HCT116 (cell line): ENCODE results near the gene CTBP2. TPM values are rescaled to one million over a fixed set of nuclear protein-coding genes. Genes with fewer than 3 reads are reported as not detected.

ENCODE experiments used
- ATAC-seq: fragments of 200-7000 bp; cut with Tn5 transposase; 2 replicates; pipeline ENCODE4 v1.9.1; 2020; ENCODE audit warnings: mild to moderate bottlenecking, moderate library complexity
- BruUV-seq: library from RNA; stranded (reverse); fragments of 400-500 nt; replicated peaks from 2 replicates; lab custom pipeline; 2021; lab: Mats Ljungman, UMichigan
- CTCF ChIA-PET: fragments of 300-600 bp; sonication (Branson Sonifier 250); formaldehyde crosslinking; loops from one replicate; lab custom pipeline; 2021; ENCODE audit warnings: antibody characterized with exemption; lab: Charles Lee
- POLR2A ChIA-PET: fragments of 300-600, 350-600 bp; sonication (Branson Sonifier 250); formaldehyde crosslinking; loops from one replicate; lab custom pipeline; 2021; ENCODE audit warnings: antibody characterized with exemption; lab: Charles Lee
- RAD21 ChIA-PET, 2 experiments: fragments of 300-600 bp; sonication (Branson Sonifier 250); formaldehyde crosslinking; loops; one replicate each; lab custom pipeline; 2023; ENCODE audit warnings: low total read pairs in 2 of 2; ENCODE audit not compliant: uncharacterized antibody in 2 of 2, unreplicated experiment in 2 of 2, low non-redundant PET in 1 of 2; lab: Charles Lee
- DNase-seq: peaks from one replicate; pipeline ENCODE4 v3.0.0-alpha.2; 2010; ENCODE audit warnings: low read depth, low spot score
- H2AFZ ChIP-seq: fragments of 200-600 bp; shearing (Covaris generic), sonication (generic); 2 replicates; pipeline ENCODE4 v1.6.1; 2017; ENCODE audit warnings: low read depth, mixed run types, mixed read lengths, antibody characterized with exemption, low read length; ENCODE audit not compliant: poor library complexity, severe bottlenecking
- H3K27ac ChIP-seq: 2 replicates; pipeline ENCODE4 v1.5.1; 2012; ENCODE audit warnings: low read depth, low read length
- H3K27me3 ChIP-seq: fragments of 200-600 bp; sonication (generic); 2 replicates; pipeline ENCODE4 v1.6.1; 2016; ENCODE audit warnings: mixed run types, low read length, mixed read lengths; ENCODE audit not compliant: insufficient read depth
- H3K36me3 ChIP-seq, 2 experiments: fragments of 200-500 bp in 1 of 2; fragments of 200-600 bp in 1 of 2; sonication (Bioruptor generic) in 1 of 2; sonication (generic) in 1 of 2; 2 replicates each; pipeline versions ENCODE4 v1.5.1 to v1.6.1; 2014 to 2016; ENCODE audit warnings: low read length in 2 of 2, inconsistent platforms in 1 of 2, mixed read lengths in 1 of 2, mixed run types in 1 of 2; ENCODE audit not compliant: insufficient read depth in 2 of 2, control insufficient read depth in 1 of 2
- H3K4me1 ChIP-seq, 2 experiments: fragments of 200-600 bp in 1 of 2; sonication (generic) in 1 of 2; 2 replicates each; pipeline versions ENCODE4 v1.5.1 to v1.6.1; 2012 to 2017; ENCODE audit warnings: low read length in 2 of 2, inconsistent platforms in 1 of 2, mild to moderate bottlenecking in 1 of 2, mixed read lengths in 1 of 2, mixed run types in 1 of 2, moderate library complexity in 1 of 2; ENCODE audit not compliant: insufficient read depth in 2 of 2, control insufficient read depth in 1 of 2
- H3K4me2 ChIP-seq: fragments of 200-600 bp; sonication (generic); 2 replicates; pipeline ENCODE4 v1.6.1; 2017; ENCODE audit warnings: mixed run types, low read length, mixed read lengths
- H3K4me3 ChIP-seq, 2 experiments: fragments of 200-600 bp in 1 of 2; sonication (generic) in 1 of 2; replicated peaks in 1 of 2; 2 replicates each; pipeline ENCODE4 v1.5.1; 2011 to 2016; ENCODE audit warnings: low read length in 2 of 2, control low read depth in 1 of 2, low read depth in 1 of 2, mild to moderate bottlenecking in 1 of 2, mixed read lengths in 1 of 2, mixed run types in 1 of 2
- H3K79me2 ChIP-seq: fragments of 200-600 bp; sonication (generic); 2 replicates; pipeline ENCODE4 v1.6.1; 2017; ENCODE audit warnings: mild to moderate bottlenecking, mixed run types, low read length, moderate library complexity, mixed read lengths; ENCODE audit not compliant: insufficient read depth
- H3K9ac ChIP-seq: fragments of 200-600 bp; sonication (generic); 2 replicates; pipeline ENCODE4 v1.6.1; 2016; ENCODE audit warnings: low read length, mixed read lengths
- H3K9me2 ChIP-seq: fragments of 200-600 bp; sonication (generic), shearing (Covaris generic); 2 replicates; pipeline ENCODE4 v1.6.1; 2017; ENCODE audit warnings: mixed run types, mild to moderate bottlenecking, moderate library complexity; ENCODE audit not compliant: insufficient read depth
- H3K9me3 ChIP-seq, 2 experiments: fragments of 200-500 bp in 1 of 2; fragments of 200-600 bp in 1 of 2; sonication (Bioruptor generic) in 1 of 2; sonication (generic) in 1 of 2; 2 replicates each; pipeline ENCODE4 v1.6.1; 2014 to 2017; ENCODE audit warnings: low read length in 2 of 2, mixed read lengths in 2 of 2, inconsistent platforms in 1 of 2, low read depth in 1 of 2, mild to moderate bottlenecking in 1 of 2, mixed run types in 1 of 2, moderate library complexity in 1 of 2; ENCODE audit not compliant: control insufficient read depth in 1 of 2, insufficient read depth in 1 of 2
- H4K20me1 ChIP-seq: fragments of 200-600 bp; sonication (generic), shearing (Covaris generic); 2 replicates; pipeline ENCODE4 v1.6.1; 2017; ENCODE audit warnings: mixed run types, mild to moderate bottlenecking, moderate library complexity; ENCODE audit not compliant: insufficient read depth
- ATF3 ChIP-seq: IDR thresholded peaks from 2 replicates; pipeline ENCODE4 v1.6.1; 2012
- CBX3 ChIP-seq: IDR thresholded peaks from 2 replicates; pipeline ENCODE4 v1.6.1; 2012; ENCODE audit warnings: low read depth
- CEBPB ChIP-seq: IDR thresholded peaks from 2 replicates; pipeline ENCODE4 v1.6.1; 2012; ENCODE audit warnings: low read depth
- CTCF ChIP-seq, 3 experiments: fragments of 200-600 bp in 1 of 3; sonication (generic) in 1 of 3; IDR thresholded peaks in 2 of 3; conservative IDR thresholded peaks in 1 of 3; 2 replicates each; pipeline ENCODE4 v1.5.1; 2012 to 2017; ENCODE audit warnings: low read depth in 2 of 3, low read length in 2 of 3, antibody characterized with exemption in 1 of 3, borderline replicate concordance in 1 of 3, control low read depth in 1 of 3, mild to moderate bottlenecking in 1 of 3, mixed read lengths in 1 of 3, mixed run types in 1 of 3, moderate library complexity in 1 of 3; ENCODE audit not compliant: insufficient read depth in 1 of 3
- EGR1 ChIP-seq: IDR thresholded peaks from 2 replicates; pipeline ENCODE4 v1.6.1; 2012; ENCODE audit warnings: low read depth
- EZH2 ChIP-seq: fragments of 200-600 bp; sonication (generic); IDR thresholded peaks from 2 replicates; pipeline ENCODE4 v1.6.1; 2017; ENCODE audit warnings: antibody characterized with exemption, mixed run types
- EZH2phosphoT487 ChIP-seq: fragments of 200-600 bp; IDR thresholded peaks from 2 replicates; pipeline ENCODE4 v1.6.1; 2018; ENCODE audit warnings: antibody characterized with exemption, borderline replicate concordance
- FOSL1 ChIP-seq: IDR thresholded peaks from 2 replicates; pipeline ENCODE4 v1.6.1; 2012; ENCODE audit warnings: low read depth
- JUND ChIP-seq: IDR thresholded peaks from 2 replicates; pipeline ENCODE4 v1.6.1; 2012
- MAX ChIP-seq: IDR thresholded peaks from 2 replicates; pipeline ENCODE4 v1.6.1; 2012
- POLR2A ChIP-seq: IDR thresholded peaks from 2 replicates; pipeline ENCODE4 v1.7.0; 2011; ENCODE audit warnings: borderline replicate concordance; ENCODE audit not compliant: insufficient read depth, insufficient read length; ENCODE audit errors: extremely low read depth
- POLR2AphosphoS5 ChIP-seq: IDR thresholded peaks from 2 replicates; pipeline ENCODE4 v1.6.1; 2011; ENCODE audit warnings: mild to moderate bottlenecking, low read depth, low read length, moderate library complexity
- REST ChIP-seq: IDR thresholded peaks from 2 replicates; pipeline ENCODE4 v1.6.1; 2012; ENCODE audit warnings: low read depth
- TCF7L2 ChIP-seq: IDR thresholded peaks from 2 replicates; pipeline ENCODE4 v1.7.0; 2011; ENCODE audit warnings: borderline replicate concordance, inconsistent platforms; ENCODE audit not compliant: insufficient read depth, insufficient read length; ENCODE audit errors: extremely low read depth
- ZBTB33 ChIP-seq: IDR thresholded peaks from 2 replicates; pipeline ENCODE4 v1.6.1; 2011; ENCODE audit warnings: mild to moderate bottlenecking, low read length, moderate library complexity; ENCODE audit not compliant: insufficient replicate concordance; ENCODE audit errors: extremely low read depth
- ZFX ChIP-seq: fragments of 450-650 bp; IDR thresholded peaks from 2 replicates; pipeline ENCODE4 v1.6.1; 2017
- ZNF274 ChIP-seq: fragments of 200-500 bp; sonication (Bioruptor generic); IDR thresholded peaks from 2 replicates; pipeline ENCODE4 v1.6.1; 2014; ENCODE audit warnings: mild to moderate bottlenecking, low read depth, low read length, inconsistent platforms
- intact Hi-C: fragments of 100-400 bp; cut with micrococcal nuclease; formaldehyde crosslinking; loops from 2 replicates; pipeline ENCODE4 v1.10.0; 2022
- total RNA-seq: library from RNA; stranded (reverse); gene quantifications from one replicate; pipeline ENCODE4 v1.2.1, GENCODE V29; 2021; ENCODE audit not compliant: unreplicated experiment

Gene CTBP2
- total RNA-seq, 1 experiment from 2014 or later = 144 TPM

- Histone ChIP-seq H3K9me2 (no peaks in the 10 kb centered on the region), H2AFZ (no peak overlapping the region), H4K20me1 (peaks cover 21% of the 10 kb centered on the region; the same call in 1 of the 2 replicates), H3K4me1 (no peaks in the 10 kb centered on the region), H3K4me2 (no peak overlapping the region), H3K27me3 (no peaks in the 10 kb centered on the region), H3K4me3 (no peak overlapping the region), H3K36me3 (no peaks in the 10 kb centered on the region), H3K9me3 (no peaks in the 10 kb centered on the region), H3K9ac (no peak overlapping the region), H3K27ac (no peak overlapping the region), H3K79me2 (peaks cover 88% of the 10 kb centered on the region)
- DNase-seq (no peak), ATAC-seq (no peak)
- TF ChIP-seq ZBTB33 (no peak), CEBPB (no peak), ZFX (no peak), EGR1 (no peak), EZH2phosphoT487 (no peak), JUND (no peak), FOSL1 (no peak), ZNF274 (no peak), MAX (no peak), EZH2 (no peak), ATF3 (no peak), TCF7L2 (no peak), CBX3 (no peak), POLR2A (no peak), REST (no peak), CTCF (IDR thresholded peaks at IDR 0.05 in 2 of 3, conservative IDR thresholded peaks at IDR 0.05 in 1 of 3; ENCODE audit: borderline replicate concordance in 1 of 3, insufficient read depth in 1 of 3, low read depth in 2 of 3, low read length in 2 of 3) (no peak), POLR2AphosphoS5 (no peak)
- ChIA-PET CTCF (interaction anchor here (0.7 kb wide), 1 partner anchor 35 kb away, joined by 3 read pairs; no protein-coding TSS in a partner anchor), POLR2A (no interaction called here), RAD21 (no interaction called here)
- no TSS peak for BruUV-seq
- intact Hi-C loops = no loop called here
These were observed 205.1 kb downstream of the CTBP2 start for GRCh38 chr10:124955243-124955642.
